Erythroblast (primary cell): ENCODE results near the gene POP5.

Source experiments
- GATA1 ChIP-seq: IDR thresholded peaks from 2 replicates; pipeline ENCODE4 v1.6.1; 2011; ENCODE audit warnings: low read depth, mild to moderate bottlenecking, control low read depth, low read length, moderate library complexity
- POLR2A ChIP-seq: IDR thresholded peaks from 2 replicates; pipeline ENCODE4 v1.6.1; 2011; ENCODE audit warnings: mild to moderate bottlenecking, low read length

DNA sequence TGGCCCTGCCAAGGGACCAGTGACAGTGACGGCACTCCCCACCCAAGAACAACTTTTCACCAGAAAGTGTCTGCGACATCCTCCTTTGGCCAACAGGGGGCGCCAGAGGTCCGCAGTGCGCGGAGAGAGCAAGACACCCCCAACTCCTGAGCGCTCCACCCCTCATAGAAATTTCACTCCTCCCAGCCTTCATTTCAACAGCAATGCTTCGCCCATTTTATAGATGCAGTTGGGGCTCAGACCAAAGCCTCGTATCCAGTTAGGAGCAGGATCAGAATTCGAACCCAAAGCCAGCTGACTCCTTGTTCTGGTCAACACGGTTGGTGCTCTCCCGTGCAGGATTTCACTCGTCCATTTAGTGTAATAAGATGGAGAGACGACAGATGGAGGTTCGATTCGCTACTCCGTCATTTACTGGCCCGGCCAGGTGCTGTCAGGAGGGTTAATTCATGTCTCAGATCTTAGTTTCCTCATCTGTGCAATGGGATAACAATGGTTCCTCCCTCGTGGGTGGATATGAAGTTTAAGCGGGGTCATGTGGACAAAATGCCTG is 2.4 kb upstream of the POP5 start:
- TF ChIP-seq POLR2A (no peak), GATA1 (no peak)
